Activated T-cell treated with anti-CD3 and anti-CD28 coated beads, Interleukin-2, amount 50 U/mL, for 1 hour (primary cell): Measurements from ENCODE around the gene UBAP2L.
A peak's percentile ranks its signal among the peaks of the same experiment; 100 is the strongest.
"Not testable (repeated sequence)": the region's sequence is repeated elsewhere in the genome, so short reads cannot be mapped to it uniquely, and the experiment has no call there.

Experiments used
- DNase-seq: peaks from one replicate; pipeline ENCODE4 v3.0.0-alpha.2; 2020

The UBAP2L gene

DNA sequence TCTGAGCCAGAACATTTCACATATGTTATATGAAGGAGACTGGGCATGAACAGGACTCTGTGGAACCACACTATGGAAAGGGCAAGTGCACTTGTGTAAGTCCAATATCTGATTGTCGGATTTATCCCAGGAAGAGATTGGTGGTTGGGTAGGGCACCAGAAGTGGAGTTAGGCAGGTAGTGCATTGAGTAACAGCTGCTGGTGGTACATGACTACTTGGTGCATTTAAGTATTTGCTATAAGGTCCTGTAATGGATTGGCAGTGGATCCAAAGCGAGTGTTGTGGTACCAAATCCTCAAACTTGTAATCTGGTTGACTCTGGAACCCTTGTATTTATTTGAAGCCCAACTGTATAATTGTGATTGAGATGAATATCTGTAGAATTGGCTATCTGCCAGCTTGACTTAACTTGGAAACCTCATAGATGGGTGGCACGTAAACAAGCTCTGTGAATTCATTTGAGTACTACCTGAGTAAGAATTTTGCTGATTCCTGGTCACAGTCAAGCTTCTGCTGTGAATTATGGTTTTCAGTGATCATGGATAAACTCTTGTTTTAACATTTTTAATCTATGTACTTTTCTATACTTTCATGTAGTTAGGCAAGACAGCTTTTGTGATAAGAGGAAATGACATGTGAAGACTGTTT, 21.1 kb downstream of the UBAP2L start:
- DNase-seq, result no peak

DNA sequence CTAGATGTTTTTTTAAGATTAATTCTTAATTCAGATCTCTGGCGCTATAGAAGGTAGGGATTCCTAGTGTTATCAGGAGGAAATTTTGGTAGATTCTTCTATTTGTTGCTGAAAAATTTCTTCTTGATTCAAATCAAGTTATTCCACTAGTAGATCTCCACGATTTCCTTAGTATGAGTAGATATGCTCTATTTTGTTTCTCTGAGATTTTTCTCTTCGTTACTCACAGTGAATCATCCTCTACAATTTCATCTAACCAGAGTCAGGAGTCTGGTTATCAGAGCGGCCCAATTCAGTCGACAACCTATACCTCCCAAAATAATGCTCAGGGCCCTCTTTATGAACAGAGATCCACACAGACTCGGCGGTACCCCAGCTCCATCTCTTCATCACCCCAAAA, 32.9 kb downstream of the UBAP2L start:
- DNase-seq, result no peak

DNA sequence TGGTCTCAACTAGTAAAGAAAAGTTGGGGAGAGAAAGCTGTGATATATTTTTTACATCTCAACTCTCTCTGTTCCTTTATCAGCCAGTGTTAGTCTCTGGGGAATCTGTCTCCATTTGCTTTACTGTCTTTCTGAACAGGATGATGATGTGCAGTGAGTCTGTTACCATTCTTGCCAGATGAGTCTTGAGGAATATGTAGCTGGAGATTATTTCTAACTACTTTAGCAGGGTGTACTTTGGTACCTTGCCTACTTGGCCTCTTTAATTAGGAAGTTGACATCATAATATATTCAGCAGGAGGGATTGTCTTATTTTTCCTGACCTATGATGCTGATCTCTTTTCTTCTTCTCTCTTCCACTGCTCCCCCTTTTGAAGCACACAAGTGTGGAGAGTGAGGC, 35.9 kb downstream of the UBAP2L start:
- no peak for DNase-seq

DNA sequence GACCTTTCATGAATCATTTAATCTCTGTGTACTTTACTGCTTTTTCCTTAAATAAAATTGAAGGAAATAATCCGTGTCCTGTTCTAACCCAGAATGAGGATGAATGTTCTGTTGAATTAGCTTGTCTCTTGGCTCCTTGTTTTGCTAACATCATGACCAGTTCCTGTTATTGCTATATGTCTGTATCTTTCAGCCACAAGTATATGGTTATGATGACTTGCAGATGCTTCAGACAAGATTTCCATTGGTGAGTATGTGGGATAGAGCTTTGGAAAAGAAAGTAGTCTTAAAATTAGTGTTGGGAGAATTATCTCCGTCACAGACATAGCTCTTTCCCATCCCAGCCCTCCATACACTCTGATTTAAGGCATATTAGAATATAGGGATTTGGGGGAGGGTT, 38.0 kb downstream of the UBAP2L start:
- DNase-seq, result no peak

DNA sequence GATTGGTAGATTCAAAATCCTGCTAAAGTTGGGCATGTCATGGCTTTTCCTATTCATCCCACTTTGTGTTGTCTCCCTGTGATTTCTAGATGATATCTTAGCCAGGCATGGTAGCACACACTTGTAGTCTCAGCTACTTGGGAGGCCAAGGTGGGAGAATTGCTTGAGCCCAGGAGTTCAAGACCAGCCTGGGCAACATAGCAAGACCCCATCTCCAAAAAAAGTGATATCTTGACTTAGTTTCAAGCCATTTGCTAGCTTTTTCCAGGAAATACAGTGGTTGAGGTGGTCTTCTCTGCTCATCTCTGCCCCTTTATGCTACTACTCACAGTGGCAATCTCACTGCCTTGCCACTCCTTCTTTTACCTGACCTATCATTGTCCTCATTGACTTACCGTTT, 39.4 kb downstream of the UBAP2L start:
- DNase-seq, result no peak

DNA sequence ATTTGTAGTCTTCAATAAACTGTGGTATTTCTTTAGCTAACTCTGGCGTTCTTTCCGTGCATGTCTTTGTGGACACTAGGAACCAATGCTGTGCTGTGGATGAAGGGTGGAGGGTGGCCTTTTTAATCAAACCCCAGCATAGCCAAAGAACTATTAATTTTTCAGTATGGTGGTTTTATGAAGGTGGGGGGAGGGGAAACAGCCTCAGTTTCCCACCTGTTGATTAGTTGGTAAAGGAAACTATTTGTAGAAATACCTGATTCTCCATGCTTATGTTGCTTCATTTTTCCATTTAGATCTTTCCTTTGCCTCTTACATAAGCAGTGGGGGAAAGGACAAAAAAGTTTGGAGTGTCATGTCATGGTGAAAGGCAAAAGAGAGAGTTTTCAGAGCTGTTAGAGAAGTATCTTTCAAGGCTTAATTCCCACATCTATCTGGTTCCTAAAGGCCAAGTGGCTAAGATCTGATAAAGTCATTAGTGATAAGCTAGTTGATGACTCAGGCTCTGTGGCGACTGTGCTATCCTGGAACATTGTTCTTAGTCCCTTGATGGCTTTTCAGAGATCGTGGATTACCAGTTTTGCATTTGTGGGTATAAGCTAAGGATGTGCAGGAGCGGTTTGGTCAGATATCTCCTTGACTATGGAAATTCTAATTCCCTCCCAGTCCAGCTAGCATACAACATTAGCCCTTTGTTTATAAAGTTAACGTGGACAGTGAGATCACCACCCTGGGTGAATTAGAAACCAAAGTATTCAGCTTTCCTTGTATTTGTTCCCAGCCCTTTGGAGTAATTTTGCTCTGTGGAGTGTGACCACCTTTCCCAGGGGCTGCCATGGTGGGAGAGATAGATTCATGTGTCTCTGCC, 42.9 kb downstream of the UBAP2L start:
- no peak for DNase-seq

DNA sequence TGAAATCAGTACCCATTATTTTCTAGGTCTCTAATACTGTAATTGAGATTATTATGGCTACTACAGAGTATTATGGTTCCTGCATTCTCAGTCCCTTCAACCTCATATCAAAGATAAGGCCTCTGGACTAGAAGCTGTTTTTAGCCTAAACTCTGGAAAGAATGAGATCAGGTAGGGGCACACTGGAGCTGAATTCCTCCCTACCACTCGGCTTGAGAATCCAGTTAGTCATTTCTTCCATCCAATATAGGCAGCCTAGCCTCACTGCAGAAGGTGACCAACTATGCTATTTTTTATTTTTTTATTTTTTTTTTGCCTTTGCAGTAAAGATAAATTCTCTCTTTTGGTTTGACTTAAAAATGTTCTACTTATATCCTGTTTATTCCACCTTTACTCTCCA, 43.7 kb downstream of the UBAP2L start:
- DNase-seq, result no peak

DNA sequence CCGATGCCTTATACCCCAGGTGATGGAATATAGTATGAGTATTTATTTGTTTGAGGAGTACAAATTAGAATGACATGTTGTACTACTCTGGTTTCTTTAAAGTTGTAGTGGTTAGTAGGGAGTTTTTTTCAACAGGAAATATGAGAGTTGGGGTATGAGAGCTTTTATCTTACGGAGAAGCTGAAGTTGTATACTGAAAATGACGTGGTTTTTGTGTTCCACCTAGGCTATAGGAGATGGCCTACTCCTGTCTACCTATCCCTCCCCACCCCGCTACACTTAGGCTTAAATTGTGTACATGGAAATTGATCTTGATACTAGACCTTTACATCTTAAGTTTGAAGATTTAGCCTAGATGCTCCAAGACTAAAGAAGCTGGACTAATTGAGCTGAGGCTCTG, 44.8 kb downstream of the UBAP2L start:
- no peak for DNase-seq

DNA sequence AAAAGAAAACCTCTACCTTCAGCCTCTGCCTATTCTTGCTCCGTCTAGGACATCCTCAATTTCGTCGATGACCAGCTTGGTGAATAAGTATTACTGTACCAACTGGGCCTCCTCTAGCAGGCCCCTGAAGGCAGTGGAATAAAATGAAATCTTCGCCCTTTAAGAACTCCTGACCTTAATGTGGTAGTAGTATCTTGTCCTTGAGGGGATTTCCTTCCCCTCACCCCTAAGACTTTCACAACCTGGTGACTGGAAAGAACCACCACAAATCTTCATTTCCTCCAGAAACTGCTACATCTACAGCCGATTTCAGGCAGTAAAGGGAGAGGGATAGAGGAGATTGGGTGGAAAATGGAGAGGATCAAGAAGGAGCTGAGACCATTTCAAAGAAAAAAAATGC, 50.1 kb downstream of the UBAP2L start:
- no peak for DNase-seq

DNA sequence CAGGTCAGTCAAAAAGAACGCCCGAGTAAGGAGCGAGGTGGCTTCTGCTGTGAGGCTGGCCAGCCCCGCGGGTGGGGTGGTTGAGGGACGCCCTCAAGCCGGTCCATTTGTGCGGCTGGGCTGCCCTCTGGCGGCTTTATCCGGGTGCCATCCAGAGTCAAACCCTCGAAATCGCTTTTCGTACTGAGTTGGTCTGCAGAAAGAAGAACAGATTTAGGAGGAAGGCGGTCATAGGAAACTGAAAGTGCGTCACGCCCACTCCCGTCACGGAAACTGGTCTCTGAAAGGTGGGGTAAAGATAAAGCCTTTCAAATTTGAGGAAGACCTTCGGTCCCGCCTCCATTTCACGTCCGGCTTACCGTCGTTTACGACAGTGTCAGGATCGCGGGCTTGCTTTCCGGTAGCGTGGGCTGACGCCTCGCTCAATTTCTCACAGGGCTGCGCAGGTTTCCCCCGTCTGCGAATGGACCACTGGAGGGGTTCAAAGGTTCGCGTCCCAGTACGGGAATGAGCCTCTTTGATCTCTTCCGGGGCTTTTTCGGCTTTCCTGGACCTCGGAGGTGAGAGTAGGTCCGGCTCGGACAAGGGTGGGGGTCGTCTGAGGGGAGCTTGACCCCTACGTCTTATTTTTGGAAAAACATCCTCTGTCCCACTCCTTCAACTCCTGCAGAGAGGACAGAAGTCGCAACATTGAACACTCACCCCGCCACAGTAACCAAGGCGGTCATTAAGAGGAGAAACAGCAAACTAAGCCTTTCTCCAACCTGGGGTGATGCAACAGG, 51.7 kb downstream of the UBAP2L start, which contains the start of gene HAX1:
TSS of gene HAX1 (plus strand) at position 413 of the 782 bp plus-strand sequence. CDS start at position 508, 95 bp downstream.
- DNase-seq, result peak; percentile 95

DNA sequence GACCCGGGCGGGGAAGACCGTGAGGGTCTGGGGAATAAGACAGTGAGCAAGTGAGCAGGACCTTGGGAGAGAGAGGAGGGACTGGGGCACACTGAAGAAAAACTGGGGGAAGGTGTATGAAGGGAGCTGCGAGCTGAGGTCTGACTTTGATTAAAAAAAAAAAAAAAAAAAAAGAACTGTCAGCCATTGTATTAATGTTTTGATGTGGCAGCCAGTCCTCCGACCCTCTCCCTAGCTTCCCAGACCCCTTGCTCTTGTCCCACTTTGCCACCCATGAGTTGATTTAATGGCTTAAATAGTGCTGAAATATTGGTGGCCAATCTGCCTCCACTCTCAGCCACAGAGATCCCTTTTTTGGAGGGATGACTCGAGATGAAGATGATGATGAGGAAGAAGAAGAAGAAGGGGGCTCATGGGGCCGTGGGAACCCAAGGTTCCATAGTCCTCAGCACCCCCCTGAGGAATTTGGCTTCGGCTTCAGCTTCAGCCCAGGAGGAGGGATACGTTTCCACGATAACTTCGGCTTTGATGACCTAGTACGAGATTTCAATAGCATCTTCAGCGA, 52.3 kb downstream of the UBAP2L start:
- no peak for DNase-seq

DNA sequence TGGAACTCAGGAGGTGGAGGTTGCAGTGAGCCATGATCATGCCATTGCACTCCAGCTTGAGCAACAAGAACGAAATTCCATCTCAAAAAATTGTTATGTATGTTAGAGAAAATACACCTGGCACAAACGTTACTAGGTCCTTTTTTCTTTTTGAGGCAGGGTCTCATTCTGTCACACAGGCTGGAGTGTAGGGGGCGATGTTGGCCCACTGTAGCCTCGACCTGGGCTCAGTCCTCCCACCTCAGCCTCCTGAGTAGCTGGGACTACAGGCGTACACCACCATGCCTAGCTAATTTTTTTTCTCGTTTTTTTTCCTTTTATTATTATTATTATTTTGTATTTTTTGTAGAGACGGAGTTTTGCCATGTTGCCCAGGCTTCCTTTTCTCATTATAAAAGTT, 56.0 kb downstream of the UBAP2L start:
- DNase-seq, result peak; percentile 33

DNA sequence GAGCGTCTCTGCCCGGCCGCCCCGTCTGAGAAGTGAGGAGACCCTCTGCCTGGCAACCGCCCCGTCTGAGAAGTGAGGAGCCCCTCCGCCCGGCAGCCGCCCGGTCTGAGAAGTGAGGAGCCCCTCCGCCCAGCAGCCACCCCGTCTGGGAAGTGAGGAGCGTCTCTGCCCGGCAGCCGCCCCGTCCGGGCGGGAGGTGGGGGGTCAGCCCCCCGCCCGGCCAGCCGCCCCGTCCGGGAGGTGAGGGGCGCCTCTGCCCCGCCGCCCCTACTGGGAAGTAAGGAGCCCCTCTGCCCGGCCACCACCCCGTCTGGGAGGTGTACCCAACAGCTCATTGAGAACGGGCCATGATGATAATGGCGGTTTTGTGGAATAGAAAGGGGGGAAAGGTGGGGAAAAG, 66.8 kb downstream of the UBAP2L start:
- not testable (repeated sequence) for DNase-seq

DNA sequence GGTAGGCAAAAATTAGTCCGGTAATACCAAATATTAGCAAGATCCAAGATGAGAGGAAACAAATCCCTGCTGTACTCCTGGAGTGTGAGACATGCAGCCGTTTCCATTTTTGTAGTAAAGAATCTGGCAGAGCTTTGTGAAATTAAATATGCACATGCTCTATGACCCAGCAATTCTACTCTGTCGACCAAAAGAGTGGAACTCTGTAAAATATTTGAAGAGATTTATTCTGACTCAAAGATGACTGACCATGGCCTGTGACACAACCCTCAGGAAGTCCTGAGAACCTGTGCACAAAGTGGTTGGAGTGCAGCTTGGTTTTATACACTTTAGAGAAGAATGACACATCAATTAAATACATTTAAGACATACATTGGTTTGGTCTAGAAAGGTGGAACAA, 67.9 kb downstream of the UBAP2L start:
- DNase-seq, result no peak

DNA sequence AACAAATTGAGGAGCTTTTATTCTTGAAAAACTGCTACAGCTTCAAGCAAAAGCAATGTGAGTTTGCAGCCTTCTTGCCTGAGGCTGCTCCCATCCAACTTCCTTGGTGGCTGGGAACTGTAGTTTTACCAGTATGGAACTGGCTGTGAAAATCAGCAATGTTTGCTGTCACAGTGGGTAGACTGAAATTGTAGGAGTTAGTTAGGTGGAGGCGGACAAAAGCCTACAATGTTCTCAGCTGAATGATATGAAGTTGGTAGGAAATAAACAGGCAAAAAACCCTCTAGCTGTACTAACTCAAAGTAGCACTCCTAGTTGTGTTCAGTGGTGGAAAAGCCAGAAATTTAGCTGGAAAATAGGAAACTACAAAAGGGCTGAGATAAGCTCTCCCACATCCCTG, 70.2 kb downstream of the UBAP2L start:
- DNase-seq, result no peak

DNA sequence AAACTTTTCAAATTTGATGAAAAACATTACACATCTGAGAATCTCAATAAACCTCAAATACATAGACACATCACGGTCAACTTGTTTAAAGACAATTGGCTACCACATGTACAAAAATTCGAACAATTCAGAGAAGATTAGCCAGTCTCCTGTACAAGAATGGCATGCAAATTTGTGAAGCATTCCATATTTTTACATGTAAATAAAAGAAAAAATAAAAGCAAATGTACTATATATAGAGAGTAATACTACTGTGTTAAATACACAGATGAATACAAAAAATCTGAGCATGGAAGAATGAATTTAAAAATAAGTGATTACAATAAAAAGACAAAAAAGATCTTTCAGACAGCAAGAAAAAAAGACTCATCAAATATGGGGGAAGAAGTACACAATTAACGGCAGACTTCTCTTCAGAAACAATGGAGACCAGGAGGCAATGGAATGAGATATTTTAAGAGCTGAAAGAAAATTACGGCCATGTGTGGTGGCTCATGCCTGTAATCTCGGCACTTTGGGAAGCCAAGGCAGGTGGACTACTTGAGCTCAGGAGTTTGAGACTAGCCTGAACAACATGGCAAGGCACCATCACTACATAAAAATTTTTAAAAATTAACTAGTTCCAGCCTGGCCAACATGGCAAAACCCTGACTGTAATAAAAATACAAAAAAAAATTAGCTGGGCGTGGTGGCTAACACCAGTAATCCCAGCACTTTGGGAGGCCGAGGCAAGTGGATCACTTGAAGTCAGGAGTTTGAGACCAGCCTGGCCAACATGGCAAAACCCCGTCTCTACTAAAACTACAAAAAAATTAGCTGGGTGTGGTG, 74.9 kb downstream of the UBAP2L start:
- DNase-seq, result no peak

DNA sequence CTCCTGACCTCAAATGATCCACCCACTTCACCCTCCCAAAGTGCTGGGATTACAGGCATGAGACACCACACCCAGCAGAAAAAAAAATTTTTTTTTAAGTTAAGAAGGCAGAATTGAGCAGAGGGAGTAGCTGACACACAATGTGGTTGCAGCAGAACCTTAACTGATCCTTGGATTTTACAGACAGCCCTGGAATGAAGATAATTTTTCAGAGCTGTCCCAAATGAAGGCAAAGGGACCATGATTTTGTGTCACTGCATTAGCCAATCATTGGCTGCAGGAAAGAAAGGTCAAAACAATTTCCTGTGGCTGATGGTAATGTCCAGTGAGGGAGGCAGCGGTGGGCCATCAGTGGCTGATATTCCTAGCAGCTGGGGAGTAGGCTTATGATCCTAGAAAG, 80.8 kb downstream of the UBAP2L start:
- DNase-seq, result no peak

DNA sequence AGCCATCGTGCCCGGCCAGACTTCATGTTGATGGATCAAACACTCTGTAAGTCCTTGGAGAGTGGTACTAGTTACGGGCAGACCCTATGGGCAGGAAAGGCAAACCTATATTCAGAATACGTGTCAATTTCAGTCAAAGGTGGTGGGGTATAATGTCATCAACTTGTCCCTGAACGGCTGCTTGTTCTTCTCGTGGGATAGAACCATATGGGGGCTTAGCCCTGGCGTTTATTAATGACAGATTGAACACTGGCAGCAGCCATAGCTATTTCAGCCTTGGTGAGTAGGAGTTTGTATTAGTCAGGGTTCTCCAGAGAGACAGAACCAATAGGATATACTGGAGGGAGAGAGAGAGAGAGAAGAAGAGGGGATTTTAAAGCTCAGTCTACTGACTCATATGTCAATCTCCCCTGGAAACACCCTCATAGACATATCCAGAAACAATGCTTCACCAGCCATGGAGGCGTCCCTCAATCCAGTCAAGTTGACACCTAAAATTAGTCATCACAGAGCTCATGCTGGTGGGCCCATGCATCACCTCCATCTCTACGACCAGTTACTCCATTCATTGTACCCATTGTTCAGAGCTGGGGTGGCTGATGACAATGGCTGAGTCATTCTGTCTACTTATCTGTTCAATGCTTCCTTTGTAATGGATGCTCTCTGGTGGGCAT, 84.0 kb downstream of the UBAP2L start:
- DNase-seq, result no peak

DNA sequence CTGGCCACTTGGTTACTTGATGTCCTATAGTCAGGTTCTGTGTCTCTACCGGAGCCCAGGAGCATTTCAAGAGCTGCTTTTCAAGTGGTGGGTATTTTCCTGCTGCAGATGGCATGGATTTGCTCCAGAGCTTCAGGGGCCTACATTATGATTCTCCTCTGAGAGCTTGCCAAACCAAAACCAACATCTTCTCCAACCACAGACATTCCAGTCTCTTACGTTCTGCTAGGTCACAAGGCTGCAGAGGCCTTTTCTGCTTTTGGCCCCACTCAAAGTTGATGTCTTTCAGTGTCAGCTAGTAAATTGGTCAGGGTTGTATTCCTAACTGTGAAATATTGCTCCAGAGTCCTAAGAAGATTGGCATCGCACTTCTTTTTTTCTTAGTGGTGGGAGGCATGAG, 85.4 kb downstream of the UBAP2L start:
- DNase-seq, result no peak

DNA sequence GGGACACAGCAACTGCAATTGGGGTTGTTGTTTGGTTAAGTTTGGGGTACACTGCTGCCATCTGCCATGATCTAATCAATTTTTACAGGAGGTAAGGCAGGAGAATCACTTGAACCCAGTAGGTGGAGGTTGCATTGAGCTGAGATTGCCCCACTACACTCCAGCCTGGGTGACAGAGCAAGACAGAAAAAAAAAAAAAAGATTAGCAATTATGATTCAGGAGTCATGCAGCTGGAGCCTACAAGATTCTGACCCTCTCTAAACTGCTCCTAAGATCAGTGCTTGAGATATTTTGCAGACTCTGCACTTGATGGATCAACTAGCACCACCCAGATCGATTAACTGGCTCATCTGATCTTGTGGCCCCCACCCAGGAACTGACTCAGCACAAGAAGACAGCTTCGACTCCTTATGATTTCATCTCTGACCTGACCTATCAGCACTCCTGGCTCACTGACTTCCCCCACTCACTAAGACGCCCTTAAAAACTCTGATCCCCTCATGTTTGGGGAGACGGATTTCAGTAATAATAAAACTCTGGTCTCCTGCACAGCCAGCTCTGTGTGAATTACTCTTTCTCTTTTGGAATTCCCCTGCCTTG, 87.0 kb downstream of the UBAP2L start:
- DNase-seq, result not testable (repeated sequence)

DNA sequence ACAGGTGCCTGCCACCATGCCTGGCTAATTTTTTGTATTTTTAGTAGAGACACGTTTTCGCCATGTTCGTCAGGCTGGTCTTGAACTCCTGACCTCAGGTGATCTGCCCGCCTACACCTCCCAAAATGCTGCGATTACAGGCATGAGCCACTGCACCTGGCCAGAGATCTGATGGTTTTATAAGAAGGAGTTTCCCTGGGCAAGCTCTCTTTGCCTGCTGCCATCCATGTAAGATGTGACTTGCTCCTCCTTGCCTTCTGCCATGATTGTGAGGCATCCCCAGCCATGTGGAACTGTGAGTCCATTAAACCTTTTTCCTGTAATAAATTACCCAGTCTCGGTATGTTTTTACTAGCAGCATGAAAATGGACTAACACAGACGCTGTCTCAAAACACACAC, 88.4 kb downstream of the UBAP2L start:
- DNase-seq, result not testable (repeated sequence)
